ENCODE data around the gene ETFRF1. TPM values are rescaled to one million over a fixed set of nuclear protein-coding genes. Genes with fewer than 3 reads are reported as not detected.

The ETFRF1 gene
- total and polyA plus RNA-seq, 2 of the 8 experiments (the other 6 are each of a cell fraction or from before 2014, with no cell fraction given), result 4.3 to 7.7 TPM

DNA sequence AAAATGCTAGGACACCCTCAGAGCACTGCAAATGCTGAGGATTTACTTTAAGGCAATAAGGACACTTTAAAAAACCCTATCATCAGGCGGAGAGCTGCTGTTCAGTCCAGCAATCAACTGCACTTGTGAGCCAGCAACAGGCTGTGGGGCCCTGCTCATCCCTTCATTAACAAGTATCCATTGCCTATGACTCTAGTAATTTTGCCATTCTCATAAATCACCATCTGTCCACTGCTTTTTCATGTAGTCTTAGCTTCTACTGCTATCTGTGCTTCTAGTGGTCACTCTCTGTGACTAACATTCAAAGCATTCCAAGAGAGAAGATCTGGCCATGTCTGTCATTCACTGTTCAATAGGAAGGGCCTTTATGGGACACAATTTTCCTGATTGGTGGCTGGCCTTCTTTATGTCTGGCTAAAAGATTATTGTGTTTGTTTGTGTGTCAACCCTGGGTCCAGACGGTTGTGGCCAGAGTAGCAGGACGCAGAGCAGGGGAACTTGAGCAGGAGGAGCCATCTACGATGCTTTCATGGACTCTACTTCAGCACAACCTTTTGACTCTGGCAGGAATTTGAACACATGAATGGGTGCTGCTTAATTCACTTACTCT, 59.3 kb downstream of the ETFRF1 start:
- Histone ChIP-seq H3K36me3 (ENCODE audit: control insufficient read depth in 2 of 4, insufficient read depth in 4 of 4, low read length in 3 of 4) (no peaks in the 10 kb centered on the region), H3K23me2 (ENCODE audit: low read depth, low read length) (peaks cover 5% of the 10 kb centered on the region; the same call in 1 of the 2 replicates), H2BK15ac (ENCODE audit: low read length) (no peak overlapping the region), H3K9me3 (ENCODE audit: insufficient read depth in 2 of 2, low read depth in 1 of 2, low read length in 1 of 2) (no peaks in the 10 kb centered on the region), H3K4me1 (replicated peaks in 1 of 4; ENCODE audit: control insufficient read depth in 3 of 4, insufficient read depth in 4 of 4, low read length in 3 of 4) (peaks cover 9 to 16% (median 11%) of the 10 kb centered on the region in 4 experiments), H3K14ac (ENCODE audit: insufficient read length) (no peak overlapping the region), H3K27ac (ENCODE audit: low read depth, low read length) (no peak overlapping the region), H2BK20ac (ENCODE audit: low read length) (no peak overlapping the region), H3K56ac (replicated peaks; ENCODE audit: insufficient read length, low read depth, low read length) (no peak overlapping the region), H3K4me2 (ENCODE audit: insufficient read depth in 1 of 2, low read depth in 2 of 2, low read length in 2 of 2) (no peak overlapping the region), H3K23ac (ENCODE audit: insufficient read length) (no peak overlapping the region), H3K9ac (replicated peaks in 1 of 4; ENCODE audit: extremely low read depth in 1 of 4, low read depth in 3 of 4, low read length in 3 of 4) (no peak overlapping the region), H3K27me3 (replicated peaks in 1 of 4; ENCODE audit: control insufficient read depth in 3 of 4, extremely low read depth in 1 of 4, insufficient read depth in 3 of 4, low read length in 3 of 4) (no peaks in the 10 kb centered on the region), H2BK5ac (ENCODE audit: low read depth, low read length) (no peak overlapping the region), H3K4ac (replicated peaks; ENCODE audit: insufficient read length, low read depth, low read length) (no peak overlapping the region), H3K18ac (ENCODE audit: extremely low read depth, low read length) (no peak overlapping the region), H4K91ac (replicated peaks; ENCODE audit: insufficient read length, low read length) (no peak overlapping the region), H2AK5ac (ENCODE audit: low read depth, low read length) (no peak overlapping the region), H4K20me1 (replicated peaks in 1 of 2; ENCODE audit: control insufficient read depth in 1 of 2, insufficient read depth in 2 of 2, low read length in 2 of 2) (peaks cover 3 to 4% of the 10 kb centered on the region in 2 experiments), H2AFZ (ENCODE audit: low read length) (no peak overlapping the region), H3K79me1 (ENCODE audit: low read depth, low read length) (no peaks in the 10 kb centered on the region; the same call in 1 of the 2 replicates), H4K5ac (ENCODE audit: insufficient read length, low read depth, low read length) (no peak overlapping the region), H2BK12ac (ENCODE audit: low read depth, low read length) (no peak overlapping the region), H3K4me3 (ENCODE audit: extremely low read depth in 1 of 4, insufficient read depth in 2 of 4, low read depth in 3 of 4, low read length in 4 of 4) (no peak overlapping the region), H3K79me2 (ENCODE audit: control insufficient read depth in 1 of 2, insufficient read depth in 2 of 2, low read length in 2 of 2) (peaks cover 7 to 8% of the 10 kb centered on the region in 2 experiments), H4K8ac (ENCODE audit: extremely low read depth, insufficient read depth, low read length) (no peak overlapping the region), H2BK120ac (replicated peaks; ENCODE audit: low read depth, low read length) (no peak overlapping the region)
- ChIA-PET POLR2A (ENCODE audit: partially characterized antibody) (no interaction called here), CTCF (ENCODE audit: partially characterized antibody) (no interaction called here)
- FAIRE-seq, result no peak
- 89% methylated on average over 4 of the region's 4 CpGs; no CpG with 5 or more reads in 1 of the 2 experiments for WGBS, 2 experiments (ENCODE audit: extremely low coverage in 1 of 2, insufficient coverage in 1 of 2, insufficient read length in 1 of 2, insufficient replicate concordance in 2 of 2, low coverage in 1 of 2, low lambda C conversion rate in 2 of 2, missing lambda C conversion rate in 1 of 2)
- DNase-seq (ENCODE audit: low read depth in 1 of 2, low spot score in 2 of 2), result no peak

All from H1 (cell line).